Stimulated activated CD8-positive, alpha-beta memory T cell treated with anti-CD3 and anti-CD28 coated beads, Interleukin-2, amount 100 ng/mL, for 48 hours (primary cell): ENCODE results near the gene MPRIP.
"Not testable (repeated sequence)": the region's sequence is repeated elsewhere in the genome, so short reads cannot be mapped to it uniquely, and the experiment has no call there.

Source experiments
- DNase-seq, 2 donors: peaks; one replicate each; pipeline ENCODE4 v3.0.0-alpha.2; 2020; ENCODE audit warnings: low read depth in 2 of 2

MPRIP gene

GRCh38 chr17:17183744-17184143, 141.5 kb downstream of the MPRIP start:
- DNase-seq: no peak

- DNase-seq: not testable (repeated sequence)
These were observed 142.9 kb downstream of the MPRIP start for GRCh38 chr17:17184985-17185757.

- peak; percentile 52 to 61 for DNase-seq
These were observed 143.8 kb downstream of the MPRIP start for GRCh38 chr17:17186051-17186450.

GRCh38 chr17:17186551-17187505, 144.6 kb downstream of the MPRIP start:
- no peak for DNase-seq

GRCh38 chr17:17188586-17188985, 146.3 kb downstream of the MPRIP start:
- no peak for DNase-seq

- DNase-seq: no peak
These were observed 147.3 kb downstream of the MPRIP start for GRCh38 chr17:17189559-17189958.

GRCh38 chr17:17190188-17190587, 147.9 kb downstream of the MPRIP start:
- no peak for DNase-seq

GRCh38 chr17:17191346-17191792, 149.1 kb downstream of the MPRIP start:
- DNase-seq: no peak

- no peak for DNase-seq
These were observed 149.7 kb downstream of the MPRIP start for GRCh38 chr17:17191961-17192381.

GRCh38 chr17:17195466-17195865, 153.2 kb downstream of the MPRIP start:
- not testable (repeated sequence) for DNase-seq

- no peak for DNase-seq
These were observed 154.5 kb downstream of the MPRIP start for GRCh38 chr17:17196776-17197175.

- no peak for DNase-seq
These were observed 156.0 kb downstream of the MPRIP start for GRCh38 chr17:17198281-17198680.

- no peak for DNase-seq
These were observed 158.1 kb downstream of the MPRIP start for GRCh38 chr17:17200311-17200710.

GRCh38 chr17:17200831-17201230, 158.6 kb downstream of the MPRIP start:
- no peak for DNase-seq

- DNase-seq: no peak
These were observed 159.0 kb downstream of the MPRIP start for GRCh38 chr17:17201271-17201670.

GRCh38 chr17:17201907-17202306, 159.7 kb downstream of the MPRIP start:
- no peak for DNase-seq

- DNase-seq: no peak
These were observed 161.0 kb downstream of the MPRIP start for GRCh38 chr17:17203173-17203730.

GRCh38 chr17:17204041-17204591, 161.9 kb downstream of the MPRIP start:
- DNase-seq: no peak

- no peak for DNase-seq
These were observed 162.5 kb downstream of the MPRIP start for GRCh38 chr17:17204635-17205231.

GRCh38 chr17:17205368-17206123, 163.3 kb downstream of the MPRIP start:
- DNase-seq: peak; percentile 40 to 65
